ENCODE results near the gene NALCN.

NALCN gene

GRCh38 chr13:101408992-101409656 lies 7.2 kb downstream of the NALCN start:
- H3K4me3 ChIP-seq (ENCODE audit: low read length): no peak overlapping the region

GRCh38 chr13:101408154-101408553 lies 8.2 kb downstream of the NALCN start:
- H3K4me3 ChIP-seq (ENCODE audit: low read length): no peak overlapping the region
- peaks cover 26% of the 10 kb centered on the region for H3K4me1 ChIP-seq (ENCODE audit: control insufficient read depth, insufficient read depth, low read length)
- H3K9me3 ChIP-seq (replicated peaks; ENCODE audit: low read length): no peaks in the 10 kb centered on the region
- no peaks in the 10 kb centered on the region for H3K36me3 ChIP-seq (ENCODE audit: insufficient read depth, low read length)
- H3K4me2 ChIP-seq (ENCODE audit: low read length): peak overlapping the region; percentile 45
- H3K9ac ChIP-seq (ENCODE audit: low read depth, low read length): no peak overlapping the region
- no peaks in the 10 kb centered on the region for H3K27me3 ChIP-seq (ENCODE audit: control insufficient read depth, insufficient read depth, low read length)

More at GRCh38 chr13:101408992-101409656, 7.2 kb downstream of the NALCN start:
- Histone ChIP-seq H3K27me3 (ENCODE audit: control insufficient read depth, insufficient read depth, low read length) (no peaks in the 10 kb centered on the region), H3K9ac (ENCODE audit: low read depth, low read length) (no peak overlapping the region), H3K9me3 (replicated peaks; ENCODE audit: low read length) (no peaks in the 10 kb centered on the region), H3K36me3 (ENCODE audit: insufficient read depth, low read length) (no peaks in the 10 kb centered on the region), H3K4me2 (ENCODE audit: low read length) (no peak overlapping the region), H3K4me1 (ENCODE audit: control insufficient read depth, insufficient read depth, low read length) (peaks cover 26% of the 10 kb centered on the region)

- H3K27me3 ChIP-seq (ENCODE audit: control insufficient read depth, insufficient read depth, low read length): no peaks in the 10 kb centered on the region
- H3K36me3 ChIP-seq (ENCODE audit: insufficient read depth, low read length): no peaks in the 10 kb centered on the region
- H3K9ac ChIP-seq (ENCODE audit: low read depth, low read length): peak overlapping the region; percentile 62
- no peak overlapping the region for H3K4me3 ChIP-seq (ENCODE audit: low read length)
- H3K4me1 ChIP-seq (ENCODE audit: control insufficient read depth, insufficient read depth, low read length): peaks cover 26% of the 10 kb centered on the region
- peak overlapping the region; percentile 45 for H3K4me2 ChIP-seq (ENCODE audit: low read length)
- no peaks in the 10 kb centered on the region for H3K9me3 ChIP-seq (replicated peaks; ENCODE audit: low read length)
Observed at GRCh38 chr13:101406791-101407190, 9.5 kb downstream of the NALCN start.

- Histone ChIP-seq H3K4me1 (ENCODE audit: control insufficient read depth, insufficient read depth, low read length) (peaks cover 40% of the 10 kb centered on the region), H3K9me3 (replicated peaks; ENCODE audit: low read length) (no peaks in the 10 kb centered on the region), H3K4me2 (ENCODE audit: low read length) (no peak overlapping the region), H3K4me3 (ENCODE audit: low read length) (no peak overlapping the region), H3K27me3 (ENCODE audit: control insufficient read depth, insufficient read depth, low read length) (no peaks in the 10 kb centered on the region), H3K36me3 (ENCODE audit: insufficient read depth, low read length) (no peaks in the 10 kb centered on the region), H3K9ac (ENCODE audit: low read depth, low read length) (no peak overlapping the region)
Observed at GRCh38 chr13:101401196-101401595, 15.1 kb downstream of the NALCN start.

GRCh38 chr13:101399365-101399764 lies 16.9 kb downstream of the NALCN start:
- Histone ChIP-seq H3K4me1 (ENCODE audit: control insufficient read depth, insufficient read depth, low read length) (peaks cover 35% of the 10 kb centered on the region), H3K36me3 (ENCODE audit: insufficient read depth, low read length) (no peaks in the 10 kb centered on the region), H3K9ac (ENCODE audit: low read depth, low read length) (peak overlapping the region; percentile 38), H3K9me3 (replicated peaks; ENCODE audit: low read length) (no peaks in the 10 kb centered on the region), H3K4me3 (ENCODE audit: low read length) (no peak overlapping the region), H3K4me2 (ENCODE audit: low read length) (no peak overlapping the region), H3K27me3 (ENCODE audit: control insufficient read depth, insufficient read depth, low read length) (no peaks in the 10 kb centered on the region)

GRCh38 chr13:101398920-101399319 lies 17.4 kb downstream of the NALCN start:
- Histone ChIP-seq H3K4me2 (ENCODE audit: low read length) (peak overlapping the region; percentile 59), H3K9ac (ENCODE audit: low read depth, low read length) (peak overlapping the region; percentile 38), H3K4me3 (ENCODE audit: low read length) (peak overlapping the region; percentile 12), H3K9me3 (replicated peaks; ENCODE audit: low read length) (no peaks in the 10 kb centered on the region), H3K27me3 (ENCODE audit: control insufficient read depth, insufficient read depth, low read length) (no peaks in the 10 kb centered on the region), H3K4me1 (ENCODE audit: control insufficient read depth, insufficient read depth, low read length) (peaks cover 35% of the 10 kb centered on the region), H3K36me3 (ENCODE audit: insufficient read depth, low read length) (no peaks in the 10 kb centered on the region)

GRCh38 chr13:101398191-101398590 lies 18.1 kb downstream of the NALCN start:
- Histone ChIP-seq H3K4me3 (ENCODE audit: low read length) (peak overlapping the region; percentile 31), H3K9me3 (replicated peaks; ENCODE audit: low read length) (no peaks in the 10 kb centered on the region)

GRCh38 chr13:101397742-101398141 lies 18.6 kb downstream of the NALCN start:
- Histone ChIP-seq H3K27me3 (ENCODE audit: control insufficient read depth, insufficient read depth, low read length) (no peaks in the 10 kb centered on the region), H3K4me2 (ENCODE audit: low read length) (peak overlapping the region; percentile 59)

More at GRCh38 chr13:101398191-101398590, 18.1 kb downstream of the NALCN start:
- H3K9ac ChIP-seq (ENCODE audit: low read depth, low read length): peak overlapping the region; percentile 15
- H3K27me3 ChIP-seq (ENCODE audit: control insufficient read depth, insufficient read depth, low read length): no peaks in the 10 kb centered on the region
- peaks cover 35% of the 10 kb centered on the region for H3K4me1 ChIP-seq (ENCODE audit: control insufficient read depth, insufficient read depth, low read length)
- no peaks in the 10 kb centered on the region for H3K36me3 ChIP-seq (ENCODE audit: insufficient read depth, low read length)
- peak overlapping the region; percentile 59 for H3K4me2 ChIP-seq (ENCODE audit: low read length)

GRCh38 chr13:101394605-101395004 lies 21.7 kb downstream of the NALCN start:
- Histone ChIP-seq H3K4me3 (ENCODE audit: low read length) (no peak overlapping the region), H3K9me3 (replicated peaks; ENCODE audit: low read length) (no peaks in the 10 kb centered on the region), H3K36me3 (ENCODE audit: insufficient read depth, low read length) (no peaks in the 10 kb centered on the region), H3K4me1 (ENCODE audit: control insufficient read depth, insufficient read depth, low read length) (peaks cover 31% of the 10 kb centered on the region), H3K4me2 (ENCODE audit: low read length) (no peak overlapping the region), H3K27me3 (ENCODE audit: control insufficient read depth, insufficient read depth, low read length) (no peaks in the 10 kb centered on the region), H3K9ac (ENCODE audit: low read depth, low read length) (no peak overlapping the region)

More at GRCh38 chr13:101397742-101398141, 18.6 kb downstream of the NALCN start:
- H3K36me3 ChIP-seq (ENCODE audit: insufficient read depth, low read length): no peaks in the 10 kb centered on the region
- no peaks in the 10 kb centered on the region for H3K9me3 ChIP-seq (replicated peaks; ENCODE audit: low read length)
- H3K4me1 ChIP-seq (ENCODE audit: control insufficient read depth, insufficient read depth, low read length): peaks cover 35% of the 10 kb centered on the region
- H3K4me3 ChIP-seq (ENCODE audit: low read length): peak overlapping the region; percentile 31
- peak overlapping the region; percentile 15 for H3K9ac ChIP-seq (ENCODE audit: low read depth, low read length)

GRCh38 chr13:101393140-101393539 lies 23.2 kb downstream of the NALCN start:
- H3K9me3 ChIP-seq (replicated peaks; ENCODE audit: low read length): no peaks in the 10 kb centered on the region
- peaks cover 16% of the 10 kb centered on the region for H3K4me1 ChIP-seq (ENCODE audit: control insufficient read depth, insufficient read depth, low read length)
- no peaks in the 10 kb centered on the region for H3K27me3 ChIP-seq (ENCODE audit: control insufficient read depth, insufficient read depth, low read length)
- H3K9ac ChIP-seq (ENCODE audit: low read depth, low read length): no peak overlapping the region
- no peaks in the 10 kb centered on the region for H3K36me3 ChIP-seq (ENCODE audit: insufficient read depth, low read length)
- no peak overlapping the region for H3K4me2 ChIP-seq (ENCODE audit: low read length)
- no peak overlapping the region for H3K4me3 ChIP-seq (ENCODE audit: low read length)

GRCh38 chr13:101390461-101390860 lies 25.8 kb downstream of the NALCN start:
- H3K36me3 ChIP-seq (ENCODE audit: insufficient read depth, low read length): no peaks in the 10 kb centered on the region
- H3K27me3 ChIP-seq (ENCODE audit: control insufficient read depth, insufficient read depth, low read length): no peaks in the 10 kb centered on the region
- H3K9me3 ChIP-seq (replicated peaks; ENCODE audit: low read length): no peaks in the 10 kb centered on the region
- peak overlapping the region; percentile 31 for H3K4me3 ChIP-seq (ENCODE audit: low read length)
- H3K9ac ChIP-seq (ENCODE audit: low read depth, low read length): peak overlapping the region; percentile 35
- peak overlapping the region; percentile 46 for H3K4me2 ChIP-seq (ENCODE audit: low read length)
- H3K4me1 ChIP-seq (ENCODE audit: control insufficient read depth, insufficient read depth, low read length): peaks cover 5% of the 10 kb centered on the region

- no peaks in the 10 kb centered on the region for H3K36me3 ChIP-seq (ENCODE audit: insufficient read depth, low read length)
- H3K4me1 ChIP-seq (ENCODE audit: control insufficient read depth, insufficient read depth, low read length): peaks cover 39% of the 10 kb centered on the region
- H3K9me3 ChIP-seq (replicated peaks; ENCODE audit: low read length): no peaks in the 10 kb centered on the region
- no peak overlapping the region for H3K4me3 ChIP-seq (ENCODE audit: low read length)
- H3K4me2 ChIP-seq (ENCODE audit: low read length): no peak overlapping the region
- H3K27me3 ChIP-seq (ENCODE audit: control insufficient read depth, insufficient read depth, low read length): no peaks in the 10 kb centered on the region
- no peak overlapping the region for H3K9ac ChIP-seq (ENCODE audit: low read depth, low read length)
Observed at GRCh38 chr13:101384929-101385328, 31.4 kb downstream of the NALCN start.
